Heart left ventricle (tissue), 13 donors: ENCODE results near the gene DNAH3.

Experiments
- CTCF ChIP-seq, 12 donors: fragments of 200-600 bp; sonication (generic) in 4 of 12; IDR thresholded peaks; one replicate each; pipeline versions ENCODE4 v1.5.0 to v1.8.0; 2018 to 2022; ENCODE audit warnings: antibody characterized with exemption in 12 of 12, mild to moderate bottlenecking in 5 of 12
- POLR2A ChIP-seq, 2 donors: fragments of 450-650 bp; IDR thresholded peaks; one replicate each; pipeline ENCODE4 v1.6.1; 2017; ENCODE audit warnings: antibody characterized with exemption in 2 of 2, mild to moderate bottlenecking in 2 of 2, moderate library complexity in 2 of 2
- donor health status: ischemic (EF 13 %, LVEDD 7.1; RV severe dilation, severe dysfunction).
- donor health status: DM: no; HTN: yes; CAD: no.
- donor health status: DM: no; HTN: no; CAD: no.
- donor health status: ischemic (EF 25% LVEDD 6.9; RV normal size, moderate dysfunction).
- donor health status: ischemic (EF 25% LVEDD 5.7; RV mildly dilated, moderate dysfunction).
- donor health status: ischemic (EF 35%, LVEDD 5.7; RV mildly dilated, moderate dysfunction).
- donor health status: nonischemic (EF 11% LVEDD 7.7; RV severe dilation, severe dysfunction).
- donor health status: DM: yes; HTN: yes; CAD: no.
- donor health status: PGD.
- donor health status: ischemic (EF 29% LVEDD 5.4; RV normal size, mild dysfunction).
- donor health status: nonischemic (EF 23%, LVEDD 6.1; RV moderate dilation, normal function).

- no peak for TF ChIP-seq POLR2A (IDR thresholded peaks at IDR 0.05)
- TF ChIP-seq CTCF (IDR thresholded peaks at IDR 0.05) = no peak
These were observed 121.9 kb downstream of the DNAH3 start for GRCh38 chr16:21028728-21029127.
